ENCODE data around the gene RBFOX2.
A peak's percentile ranks its signal among the peaks of the same experiment; 100 is the strongest.

Gene RBFOX2

GRCh38 chr22:35852076-35852475, 176.5 kb downstream of the RBFOX2 start:
- peak; percentile 77 for FAIRE-seq

GRCh38 chr22:35850831-35851230, 177.8 kb downstream of the RBFOX2 start:
- FAIRE-seq = no peak

GRCh38 chr22:35846804-35847203, 181.8 kb downstream of the RBFOX2 start:
- no peak for FAIRE-seq

- no peak for FAIRE-seq
These were observed 183.7 kb downstream of the RBFOX2 start for GRCh38 chr22:35844886-35845285.

- no peak for FAIRE-seq
These were observed 185.7 kb downstream of the RBFOX2 start for GRCh38 chr22:35842954-35843353.

GRCh38 chr22:35842519-35842913, 186.1 kb downstream of the RBFOX2 start:
- no peak for FAIRE-seq

- FAIRE-seq = no peak
These were observed 186.6 kb downstream of the RBFOX2 start for GRCh38 chr22:35841907-35842518.

- FAIRE-seq = peak; percentile 90
These were observed 188.3 kb downstream of the RBFOX2 start for GRCh38 chr22:35840302-35840739.

GRCh38 chr22:35839841-35840301, 188.8 kb downstream of the RBFOX2 start:
- FAIRE-seq = no peak

- FAIRE-seq = peak; percentile 72
These were observed 189.6 kb downstream of the RBFOX2 start for GRCh38 chr22:35838855-35839576.

- FAIRE-seq = no peak
These were observed 191.4 kb downstream of the RBFOX2 start for GRCh38 chr22:35837101-35837727.

GRCh38 chr22:35835998-35836691, 192.5 kb downstream of the RBFOX2 start:
- no peak for FAIRE-seq

- FAIRE-seq = peak; percentile 88
These were observed 193.2 kb downstream of the RBFOX2 start for GRCh38 chr22:35835267-35835997.

- no peak for FAIRE-seq
These were observed 194.6 kb downstream of the RBFOX2 start for GRCh38 chr22:35834061-35834460.

GRCh38 chr22:35830305-35830704, 198.3 kb downstream of the RBFOX2 start:
- FAIRE-seq = no peak

GRCh38 chr22:35824256-35824655, 204.4 kb downstream of the RBFOX2 start:
- FAIRE-seq = no peak

- FAIRE-seq = no peak
These were observed 207.0 kb downstream of the RBFOX2 start for GRCh38 chr22:35821654-35822053.

- no peak for FAIRE-seq
These were observed 209.2 kb downstream of the RBFOX2 start for GRCh38 chr22:35819421-35819820.

GRCh38 chr22:35818897-35819296, 209.7 kb downstream of the RBFOX2 start:
- no peak for FAIRE-seq

- FAIRE-seq = no peak
These were observed 216.0 kb downstream of the RBFOX2 start for GRCh38 chr22:35812600-35812999.

GRCh38 chr22:35811670-35812069, 217.0 kb downstream of the RBFOX2 start:
- FAIRE-seq = no peak

GRCh38 chr22:35809816-35810215, 218.8 kb downstream of the RBFOX2 start:
- FAIRE-seq = no peak

- no peak for FAIRE-seq
These were observed 220.2 kb downstream of the RBFOX2 start for GRCh38 chr22:35808377-35808776.

Data from A204.1 (cell line).